ENCODE results near the gene ZCCHC7. TPM values are rescaled to one million over a fixed set of nuclear protein-coding genes. Genes with fewer than 3 reads are reported as not detected.
A peak's percentile ranks its signal among the peaks of the same experiment; 100 is the strongest.

ZCCHC7 gene
- total and polyA plus RNA-seq, 10 of the 15 experiments (the other 5 are each of a cell fraction or from before 2014, with no cell fraction given) = 42.9 to 178 (median 53.3) TPM

DNA sequence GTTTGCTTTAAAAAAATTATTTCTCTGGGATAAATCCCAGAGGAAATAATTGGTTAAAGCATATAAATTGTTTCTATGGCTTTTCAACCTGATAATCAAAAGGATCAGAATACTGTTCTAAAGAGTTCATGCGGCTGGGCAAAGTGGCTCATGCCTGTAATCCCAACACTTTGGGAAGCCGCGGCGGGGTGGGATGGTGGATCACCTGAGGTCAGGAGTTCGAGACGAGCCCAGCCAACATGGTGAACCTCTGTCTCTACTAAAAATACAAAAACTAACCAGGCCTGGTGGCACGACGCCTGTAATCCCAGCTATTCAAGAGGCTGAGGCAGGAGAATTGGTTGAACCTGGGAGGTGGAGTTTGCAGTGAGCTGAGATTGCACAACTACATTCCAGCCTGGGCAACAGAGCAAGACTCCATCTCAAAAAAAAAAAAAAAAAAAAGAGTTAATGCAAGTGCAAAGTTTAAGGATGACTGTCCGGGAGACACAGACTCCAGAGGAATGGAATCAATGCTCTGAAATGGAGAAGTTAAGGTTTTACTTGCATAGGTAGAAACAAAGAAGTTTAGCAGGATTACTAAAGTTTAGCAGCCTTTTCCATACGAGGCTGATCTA lies 285.5 kb downstream of the ZCCHC7 start (continued):
- TF ChIP-seq SPI1 (IDR thresholded peaks at IDR 0.05; ENCODE audit: borderline replicate concordance, insufficient read depth, low read depth, low read length) (no peak), BMI1 (IDR thresholded peaks at IDR 0.05; ENCODE audit: borderline replicate concordance) (no peak), IRF5 (IDR thresholded peaks at IDR 0.05; ENCODE audit: borderline replicate concordance) (no peak), HDGF (IDR thresholded peaks at IDR 0.05) (no peak), ZNF207 (IDR thresholded peaks at IDR 0.05; ENCODE audit: borderline replicate concordance) (no peak), NBN (IDR thresholded peaks at IDR 0.05) (no peak), ESRRA (IDR thresholded peaks at IDR 0.05; ENCODE audit: low read length) (no peak), SREBF1 (IDR thresholded peaks at IDR 0.05; ENCODE audit: low read length) (no peak), RAD51 (IDR thresholded peaks at IDR 0.05) (no peak)

GRCh38 chr9:37406603-37407401 lies 286.4 kb downstream of the ZCCHC7 start:
- CTCF ChIA-PET = interaction anchor here (0.6 to 15.1 kb wide), 31 partner anchors 9 to 676 kb away, joined by 3 to 220 read pairs (median 4); partner anchors contain the start of genes GRHPR and ZCCHC7
- BruUV-seq (replicated peaks) = no TSS peak
- Histone ChIP-seq H3K27ac (ENCODE audit: control insufficient read depth, insufficient read depth) (peak overlapping the region; percentile 100), H3K9me3 (replicated peaks; ENCODE audit: control insufficient read depth, insufficient read depth, low read length) (no peaks in the 10 kb centered on the region), H3K79me2 (ENCODE audit: control insufficient read depth, insufficient read depth, low read length) (peaks cover 41% of the 10 kb centered on the region), H3K4me1 (ENCODE audit: control insufficient read depth, insufficient read depth, low read length) (peaks cover 70% of the 10 kb centered on the region), H3K9ac (ENCODE audit: control insufficient read depth, insufficient read depth, low read length) (peak overlapping the region; percentile 91), H3K4me3 (peak overlapping the region; percentile 57), H3K36me3 (ENCODE audit: control insufficient read depth in 2 of 2, insufficient read depth in 2 of 2, low read length in 1 of 2) (no peaks in the 10 kb centered on the region), H2AFZ (ENCODE audit: control insufficient read depth, low read depth, low read length) (peak overlapping the region; percentile 25; the same call in 1 of the 2 replicates), H3K4me2 (ENCODE audit: control insufficient read depth, insufficient read depth) (peak overlapping the region; percentile 92), H3K27me3 (replicated peaks in 1 of 2; ENCODE audit: control insufficient read depth in 2 of 2, insufficient read depth in 2 of 2, low read length in 1 of 2) (no peaks in the 10 kb centered on the region), H4K20me1 (ENCODE audit: control insufficient read depth, insufficient read depth) (no peaks in the 10 kb centered on the region)
- POLR2A ChIA-PET = interaction anchor here (0.5 to 15.5 kb wide), 8 partner anchors 10 to 286 kb away, joined by 3 to 212 read pairs (median 4); no protein-coding TSS in a partner anchor
- intact Hi-C loops (cut with micrococcal nuclease; ENCODE audit: unreplicated experiment) = loop anchor here (5.0 to 10.0 kb wide), 2 partner anchors 220 to 532 kb away; no protein-coding TSS in a partner anchor
- ATAC-seq = no peak
- DNase-seq (ENCODE audit: low read depth, low spot score) = no peak
- in situ Hi-C loops (cut with MboI) = no loop called here
- 97% methylated on average over 11 of the region's 11 CpGs for WGBS (ENCODE audit: insufficient coverage, insufficient replicate concordance, low lambda C conversion rate, missing lambda C conversion rate)
- FAIRE-seq = no peak
- SMC1A ChIA-PET (ENCODE audit: uncharacterized antibody, unreplicated experiment) = interaction anchor here (0.7 to 4.7 kb wide), 23 partner anchors 9 to 403 kb away, joined by 3 to 23 read pairs (median 5); no protein-coding TSS in a partner anchor
- RAD21 ChIA-PET (ENCODE audit: unreplicated experiment) = interaction anchor here (0.6 to 7.5 kb wide), 18 partner anchors 16 to 486 kb away, joined by 3 to 126 read pairs (median 4); partner anchors contain the start of genes TOMM5 and ZBTB5
- TF ChIP-seq CREB1 (IDR thresholded peaks at IDR 0.05; ENCODE audit: low read depth) (no peak), POLR2A (IDR thresholded peaks at IDR 0.05; ENCODE audit: low read depth, low read length) (peak; percentile 68), RAD51 (IDR thresholded peaks at IDR 0.05) (no peak), PBX3 (IDR thresholded peaks at IDR 0.05; ENCODE audit: insufficient replicate concordance, low read depth, low read length) (no peak), MEF2A (IDR thresholded peaks at IDR 0.05; ENCODE audit: insufficient read depth, low read depth, low read length) (no peak), POLR2AphosphoS5 (IDR thresholded peaks at IDR 0.05; ENCODE audit: low read length) (peak; percentile 45; the same call in 1 of the 2 replicates), ATF7 (IDR thresholded peaks at IDR 0.05; ENCODE audit: low read depth) (no peak), BMI1 (IDR thresholded peaks at IDR 0.05; ENCODE audit: borderline replicate concordance) (no peak), SMAD5 (IDR thresholded peaks at IDR 0.05; ENCODE audit: low read depth) (0 out of 2 replicates have a peak, but pooled peaks have one; percentile 12), SREBF1 (IDR thresholded peaks at IDR 0.05; ENCODE audit: low read length) (no peak), NR2F1 (conservative IDR thresholded peaks at IDR 0.05) (no peak), EGR1 (IDR thresholded peaks at IDR 0.05; ENCODE audit: borderline replicate concordance in 1 of 2, low read depth in 2 of 2, low read length in 2 of 2) (no peak)

Data from GM12878 (cell line).